Measurements from ENCODE around the gene DCST1.

The DCST1 gene

DNA sequence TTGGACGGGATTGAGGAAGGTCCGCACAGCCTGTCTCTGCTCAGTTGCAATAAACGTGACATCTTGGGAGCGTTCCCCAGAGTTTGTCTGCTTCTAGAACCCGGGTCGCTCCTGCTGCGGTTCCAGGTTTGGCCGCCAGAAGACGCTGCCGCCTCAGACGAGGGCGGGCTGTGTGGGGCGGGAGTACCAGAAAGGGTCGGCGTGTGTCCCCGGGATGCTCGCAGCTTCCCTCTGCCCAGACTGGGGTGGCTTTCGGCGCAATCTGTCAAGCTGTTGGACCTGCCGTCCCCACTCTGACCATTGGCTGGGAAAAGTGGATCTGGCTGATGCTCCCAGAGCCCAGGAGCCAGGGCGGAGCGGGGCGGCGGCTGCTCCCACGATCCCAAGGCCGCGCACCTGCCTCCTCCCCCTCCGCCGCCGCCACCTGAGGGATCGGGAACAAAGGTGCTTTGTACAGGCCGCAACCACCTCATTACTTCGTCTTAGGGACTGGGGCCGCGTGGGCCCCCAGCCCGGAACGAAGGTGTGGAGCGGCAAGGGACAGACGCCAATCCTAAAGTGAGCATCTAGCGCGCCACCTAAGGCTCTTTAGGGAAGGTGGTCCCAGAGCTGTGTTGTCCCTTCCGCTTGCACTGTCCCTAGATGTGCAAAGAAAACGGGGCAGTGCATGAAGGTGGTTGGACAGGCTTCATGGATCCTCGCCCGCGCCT, 29.2 kb downstream of the DCST1 start:
- peak; percentile 97 for TF ChIP-seq CTCF (IDR thresholded peaks at IDR 0.05; ENCODE audit: low read depth, low read length, missing control alignments)
- peak overlapping the region; percentile 89 for H3K4me3 ChIP-seq (ENCODE audit: low read depth, low read length)
- no peak for DNase-seq (ENCODE audit: low read depth)

DNA sequence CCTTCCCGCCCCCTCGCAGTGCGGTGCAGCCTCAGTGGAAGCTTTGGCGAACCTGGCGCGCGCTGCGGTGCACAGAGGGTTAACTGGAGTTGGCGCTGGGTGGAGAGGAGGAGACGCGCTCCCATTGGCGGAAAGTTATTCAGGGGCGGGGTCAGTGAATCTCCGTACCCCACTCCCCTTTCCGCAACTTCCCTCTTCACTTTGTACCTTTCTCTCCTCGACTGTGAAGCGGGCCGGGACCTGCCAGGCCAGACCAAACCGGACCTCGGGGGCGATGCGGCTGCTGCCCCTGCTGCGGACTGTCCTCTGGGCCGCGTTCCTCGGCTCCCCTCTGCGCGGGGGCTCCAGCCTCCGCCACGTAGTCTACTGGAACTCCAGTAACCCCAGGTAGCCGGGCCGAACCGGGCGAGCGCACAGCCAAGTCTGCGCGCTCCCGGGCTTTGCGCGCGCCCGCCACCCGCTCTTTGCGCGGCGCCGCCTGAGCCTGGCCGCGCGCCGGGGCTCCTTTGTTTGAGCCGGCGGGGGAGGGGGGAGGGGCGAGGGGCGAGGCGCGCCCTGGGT, 30.0 kb downstream of the DCST1 start, which contains the start of gene EFNA4:
Gene EFNA4, plus strand, starts transcription at position 191 of the 561 bp plus-strand sequence. Its CDS starts 84 bp downstream, at position 275.
- DNase-seq (ENCODE audit: low read depth), result peak; percentile 76
- no peak for TF ChIP-seq CTCF (IDR thresholded peaks at IDR 0.05; ENCODE audit: low read depth, low read length, missing control alignments)
- H3K4me3 ChIP-seq (ENCODE audit: low read depth, low read length), result peak within 1 kb of the TSS; percentile 89

GRCh38 chr1:155064111-155064831, 30.6 kb downstream of the DCST1 start:
- TF ChIP-seq CTCF (IDR thresholded peaks at IDR 0.05; ENCODE audit: low read depth, low read length, missing control alignments), result no peak
- DNase-seq (ENCODE audit: low read depth), result no peak
- H3K4me3 ChIP-seq (ENCODE audit: low read depth, low read length), result peak overlapping the region; percentile 89

DNA sequence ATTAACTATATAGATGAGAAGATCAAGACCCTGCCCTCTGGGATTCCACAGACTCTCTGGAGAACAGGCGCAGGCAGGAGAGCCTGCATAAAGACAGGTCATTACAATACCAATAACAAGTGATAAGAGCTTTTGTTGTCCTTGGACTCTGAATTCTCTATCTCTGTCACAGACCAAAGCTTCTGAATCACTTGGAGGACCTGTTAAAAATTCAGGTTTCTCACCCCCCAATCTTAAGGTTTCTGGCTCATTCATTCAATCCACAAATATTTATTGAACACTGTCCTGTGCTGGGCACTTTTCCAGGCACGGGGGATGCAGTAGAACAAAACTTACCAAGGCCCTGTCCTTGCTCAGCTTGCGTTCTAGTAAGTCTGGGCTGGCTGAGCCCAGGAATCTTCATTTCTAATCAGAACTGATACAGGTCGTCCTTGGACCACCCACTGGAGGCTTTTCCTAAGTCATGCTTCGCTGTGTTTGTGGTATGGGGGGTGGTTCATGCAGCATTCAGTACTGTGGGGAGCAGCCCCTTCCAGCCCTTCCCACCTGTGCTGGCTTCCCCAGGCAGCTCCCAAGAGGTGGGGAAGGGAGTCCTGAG, 31.3 kb downstream of the DCST1 start:
- no peak for DNase-seq (ENCODE audit: low read depth)
- H3K4me3 ChIP-seq (ENCODE audit: low read depth, low read length), result no peak overlapping the region
- TF ChIP-seq CTCF (IDR thresholded peaks at IDR 0.05; ENCODE audit: low read depth, low read length, missing control alignments), result no peak

GRCh38 chr1:155066777-155067176, 33.2 kb downstream of the DCST1 start:
- no peak overlapping the region for H3K4me3 ChIP-seq (ENCODE audit: low read depth, low read length)
- no peak for DNase-seq (ENCODE audit: low read depth)
- TF ChIP-seq CTCF (IDR thresholded peaks at IDR 0.05; ENCODE audit: low read depth, low read length, missing control alignments), result no peak

GRCh38 chr1:155068599-155068998, 35.0 kb downstream of the DCST1 start:
- no peak overlapping the region for H3K4me3 ChIP-seq (ENCODE audit: low read depth, low read length)

More at GRCh38 chr1:155068599-155068998, 35.0 kb downstream of the DCST1 start:
- no peak for DNase-seq (ENCODE audit: low read depth)
- TF ChIP-seq CTCF (IDR thresholded peaks at IDR 0.05; ENCODE audit: low read depth, low read length, missing control alignments), result no peak

Data from GM12864 (cell line).